OCI-M2 (cell line): ENCODE measurements around the gene UBA5.

Experiments
- DNase-seq: peaks from one replicate; lab custom pipeline; 2025; ENCODE audit not compliant: unreplicated experiment; lab: John Stamatoyannopoulos, UW

The UBA5 gene

DNA sequence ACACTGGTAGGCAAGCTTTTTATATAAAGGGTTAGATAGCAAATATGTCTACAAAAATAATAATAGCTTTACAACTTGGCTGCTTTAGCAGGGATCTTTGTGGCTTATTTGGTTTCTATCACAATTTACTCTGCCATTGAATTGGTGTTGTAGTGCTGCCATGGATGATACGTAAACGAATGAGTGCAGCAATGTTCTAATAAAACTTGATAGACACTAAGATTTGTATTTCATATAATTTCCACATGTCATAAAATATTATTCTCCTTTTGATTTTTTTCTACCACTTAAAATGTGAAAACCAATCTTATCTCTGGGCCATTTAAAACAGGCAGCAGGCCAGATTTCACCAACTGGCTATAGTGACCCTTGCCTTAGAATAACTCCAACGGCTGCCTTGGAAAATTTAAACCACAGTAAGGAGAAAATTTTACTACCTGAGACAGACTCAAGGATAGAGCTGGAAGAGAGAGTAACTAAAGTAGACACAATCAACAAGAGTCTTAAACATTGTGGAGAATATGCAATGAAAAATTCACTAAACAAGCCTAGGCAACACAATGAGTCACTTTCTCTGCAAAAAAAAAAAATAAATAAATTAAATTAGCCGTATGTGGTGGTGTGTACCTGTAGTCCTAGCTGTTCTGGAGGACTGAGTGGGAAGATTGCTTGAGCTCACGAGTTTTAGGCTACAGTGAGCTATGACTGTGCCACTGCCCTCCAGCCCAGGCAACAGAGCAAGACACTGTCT lies 54.0 kb downstream of the UBA5 start:
- no peak for DNase-seq

GRCh38 chr3:132716372-132716771 lies 56.2 kb downstream of the UBA5 start:
- DNase-seq, result no peak

GRCh38 chr3:132720228-132720627 lies 60.1 kb downstream of the UBA5 start:
- DNase-seq, result no peak

DNA sequence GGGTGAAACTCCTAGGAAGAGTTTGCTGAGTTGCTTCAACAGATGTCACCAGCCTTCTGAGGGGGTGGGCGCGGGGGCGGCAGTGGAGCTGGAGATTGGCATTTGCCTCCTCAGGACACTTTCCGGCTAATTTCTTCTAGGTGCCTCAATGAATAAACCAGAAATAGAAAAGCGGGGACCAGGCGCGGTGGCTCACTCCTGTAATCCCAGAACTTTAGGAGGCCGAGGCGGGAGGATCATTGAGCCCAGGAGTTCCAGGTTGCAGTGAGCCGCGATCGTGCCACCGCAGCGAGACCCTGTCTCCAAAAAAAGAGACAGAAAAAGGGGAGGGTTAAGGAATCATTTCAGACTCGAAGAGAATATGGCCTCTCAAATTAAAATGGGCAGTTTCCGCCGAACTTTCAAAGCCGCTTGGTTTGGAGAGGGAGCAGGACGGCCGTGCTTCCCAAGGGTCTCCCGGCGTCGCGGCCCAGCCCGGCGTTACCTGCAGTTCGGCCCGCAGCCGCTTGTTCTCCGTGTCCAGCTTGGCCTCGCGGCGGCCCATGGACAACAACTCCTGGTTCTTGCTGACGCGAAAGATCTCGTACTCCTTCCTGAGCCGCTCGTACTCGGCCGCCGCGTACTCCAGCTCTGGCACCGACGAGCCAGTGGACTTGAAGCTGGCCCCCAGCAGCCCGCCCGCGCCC lies 61.5 kb downstream of the UBA5 start:
- DNase-seq, result no peak

DNA sequence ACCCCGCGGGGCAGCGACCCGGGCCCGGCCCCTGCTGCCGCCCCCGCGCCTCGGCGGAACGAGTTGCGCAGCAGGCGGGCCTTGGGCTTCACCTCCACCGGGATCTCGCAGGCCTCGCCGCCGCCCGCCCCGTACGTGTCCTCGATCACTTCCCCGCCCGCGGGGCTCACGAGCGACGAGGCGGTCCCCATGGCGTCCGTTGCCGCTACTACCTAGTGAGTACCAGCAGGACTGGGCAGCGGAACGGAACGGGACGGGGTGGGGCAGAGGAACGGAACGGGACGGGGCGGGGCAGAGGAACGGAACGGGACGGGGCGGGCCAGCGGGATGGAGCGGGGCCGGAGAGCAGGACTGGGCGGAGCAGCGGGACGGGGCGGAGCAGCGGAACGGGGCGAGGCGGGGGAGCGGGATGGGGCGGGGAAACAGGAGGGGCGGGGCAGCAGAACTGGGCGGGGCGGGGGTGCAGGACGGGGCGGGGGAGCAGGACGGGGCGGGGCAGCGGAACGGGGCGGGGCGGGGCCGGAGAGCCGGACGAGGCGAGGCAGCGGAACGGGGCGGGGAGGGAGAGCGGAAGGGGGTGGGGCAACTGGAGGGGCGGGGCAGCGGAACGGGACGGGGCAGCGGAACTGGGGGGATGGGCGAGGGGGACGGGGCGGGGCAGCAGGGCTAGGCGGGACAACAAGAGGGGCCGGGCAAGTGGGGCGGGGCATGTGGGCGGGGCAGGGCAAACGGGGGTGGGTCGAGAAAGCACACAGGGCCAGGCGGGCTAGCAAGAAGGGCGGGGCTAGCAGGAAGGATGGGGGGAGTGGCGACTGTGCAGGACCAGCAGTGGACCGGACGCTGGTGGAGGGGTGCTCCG lies 62.3 kb downstream of the UBA5 start, which contains the start of gene NPHP3:
Gene NPHP3, minus strand, starts transcription at position 245 of the 859 bp plus-strand sequence. Its CDS starts 54 bp downstream, at position 191.
- peak; percentile 45 for DNase-seq

- DNase-seq, result no peak
These were observed 63.2 kb downstream of the UBA5 start for GRCh38 chr3:132723024-132723950.

DNA sequence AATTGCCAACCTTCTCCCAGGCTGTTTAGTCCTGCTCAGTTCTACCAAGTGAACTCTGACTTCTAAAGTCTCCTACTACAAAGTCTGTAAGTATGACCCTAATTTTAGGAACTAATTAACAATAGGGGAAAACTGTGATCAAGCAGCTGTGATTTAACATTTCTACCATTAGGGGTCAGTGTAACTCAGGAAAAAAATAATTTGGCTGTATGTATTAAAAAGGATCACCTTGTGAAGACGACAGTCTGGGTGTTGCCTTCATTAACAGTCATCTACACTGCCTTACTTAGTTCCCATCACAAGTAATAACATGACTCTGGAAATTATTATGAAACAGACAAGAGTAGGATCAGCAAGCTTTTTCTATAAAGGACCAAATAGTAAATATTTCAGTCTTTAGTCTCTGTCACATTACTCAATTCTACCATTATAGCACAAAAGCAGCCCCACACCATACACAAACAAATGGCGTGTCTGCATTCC lies 66.3 kb downstream of the UBA5 start:
- no peak for DNase-seq
